Measurements from ENCODE around the gene AGPAT4. TPM values are rescaled to one million over a fixed set of nuclear protein-coding genes. Genes with fewer than 3 reads are reported as not detected.

The AGPAT4 gene
- total RNA-seq, 1 experiment from 2014 or later, result 15.5 TPM

GRCh38 chr6:161095916-161096315 lies 177.9 kb downstream of the AGPAT4 start:
- Histone ChIP-seq H3K27me3 (ENCODE audit: insufficient read depth, low read length) (no peaks in the 10 kb centered on the region), H3K4me1 (ENCODE audit: control insufficient read depth in 1 of 2, insufficient read depth in 2 of 2, low read length in 2 of 2) (peaks cover 0 to 7% of the 10 kb centered on the region in 2 experiments; a peak in 2 of 4 replicates), H3K36me3 (ENCODE audit: control insufficient read depth in 1 of 2, insufficient read depth in 2 of 2, low read length in 2 of 2) (peaks cover 3 to 43% of the 10 kb centered on the region in 2 experiments; a peak in 3 of 4 replicates), H3K27ac (ENCODE audit: low read depth, low read length) (no peak overlapping the region), H3K9ac (ENCODE audit: low read length) (no peak overlapping the region), H3K4me2 (ENCODE audit: low read length) (no peak overlapping the region), H3K79me2 (ENCODE audit: insufficient read depth, low read length) (no peaks in the 10 kb centered on the region), H3K9me3 (ENCODE audit: control insufficient read depth in 1 of 2, insufficient read depth in 1 of 2, low read depth in 1 of 2, low read length in 2 of 2) (no peaks in the 10 kb centered on the region), H2AFZ (ENCODE audit: low read depth, low read length, poor library complexity, severe bottlenecking) (no peak overlapping the region), H3K9me2 (ENCODE audit: insufficient read depth) (no peaks in the 10 kb centered on the region), H3K4me3 (replicated peaks in 1 of 2; ENCODE audit: low read depth in 1 of 2, low read length in 2 of 2) (no peak overlapping the region), H4K20me1 (ENCODE audit: insufficient read depth) (0 out of 2 replicates have a peak, but pooled peaks cover 10% of the 10 kb centered on the region)
- intact Hi-C loops (cut with micrococcal nuclease), result loop anchor here (10.0 kb wide), 1 partner anchor 161 kb away; no protein-coding TSS in a partner anchor
- ChIA-PET RAD21 (ENCODE audit: low non-redundant PET in 1 of 2, low total read pairs in 2 of 2, uncharacterized antibody in 2 of 2, unreplicated experiment in 2 of 2) (no interaction called here), CTCF (interaction anchor here (0.8 kb wide), 1 partner anchor 275 kb away, joined by 3 read pairs; no protein-coding TSS in a partner anchor), POLR2A (no interaction called here)
- TF ChIP-seq EZH2 (IDR thresholded peaks at IDR 0.05) (no peak), ELF1 (IDR thresholded peaks at IDR 0.05; ENCODE audit: borderline replicate concordance, low read depth) (no peak), FOSL1 (IDR thresholded peaks at IDR 0.05; ENCODE audit: low read depth) (no peak), SP1 (IDR thresholded peaks at IDR 0.05; ENCODE audit: low read depth) (no peak), POLR2AphosphoS5 (IDR thresholded peaks at IDR 0.05; ENCODE audit: low read depth, low read length) (no peak), CBX3 (IDR thresholded peaks at IDR 0.05; ENCODE audit: low read depth) (no peak), CTCF (IDR thresholded peaks at IDR 0.05 in 2 of 3, conservative IDR thresholded peaks at IDR 0.05 in 1 of 3; ENCODE audit: borderline replicate concordance in 1 of 3, insufficient read depth in 1 of 3, low read depth in 2 of 3, low read length in 2 of 3) (no peak), EZH2phosphoT487 (IDR thresholded peaks at IDR 0.05; ENCODE audit: borderline replicate concordance) (no peak), RAD21 (IDR thresholded peaks at IDR 0.05; ENCODE audit: low read depth) (no peak), ZNF274 (IDR thresholded peaks at IDR 0.05; ENCODE audit: low read depth, low read length) (no peak), EGR1 (IDR thresholded peaks at IDR 0.05; ENCODE audit: low read depth) (no peak), JUND (IDR thresholded peaks at IDR 0.05) (no peak), POLR2A (IDR thresholded peaks at IDR 0.05; ENCODE audit: borderline replicate concordance, extremely low read depth, insufficient read depth, insufficient read length) (no peak), ZBTB33 (IDR thresholded peaks at IDR 0.05; ENCODE audit: extremely low read depth, insufficient replicate concordance, low read length) (no peak), SIN3A (IDR thresholded peaks at IDR 0.05; ENCODE audit: low read depth) (no peak), REST (IDR thresholded peaks at IDR 0.05; ENCODE audit: low read depth) (no peak), ATF3 (IDR thresholded peaks at IDR 0.05) (no peak)
- ATAC-seq (no peak), DNase-seq (ENCODE audit: low read depth, low spot score) (no peak)
- no TSS peak for BruUV-seq (replicated peaks)

Measured in HCT116 (cell line).